Upper lobe of left lung (tissue), 6 donors: ENCODE data around the gene RNF19B. TPM values are rescaled to one million over a fixed set of nuclear protein-coding genes. Genes with fewer than 3 reads are reported as not detected.

ENCODE experiments used
- ATAC-seq, 2 donors: fragments of 200-7000 bp; cut with Tn5 transposase; one replicate each; pipeline ENCODE4 v1.9.1; 2022; ENCODE audit warnings: mild to moderate bottlenecking in 2 of 2, moderate library complexity in 2 of 2; ENCODE audit not compliant: low FRiP score in 2 of 2
- DNase-seq, 2 donors: peaks; one replicate each; pipeline ENCODE4 v3.0.0-alpha.2; 2019 to 2020
- H3K27ac ChIP-seq, 4 donors: fragments of 200-600 bp; sonication (generic); one replicate each; pipeline ENCODE4 v1.5.1; 2016 to 2019
- H3K27me3 ChIP-seq, 4 donors: fragments of 200-600 bp; sonication (generic); one replicate each; pipeline ENCODE4 v1.5.1; 2017 to 2019
- H3K36me3 ChIP-seq, 4 donors: fragments of 200-600 bp; sonication (generic); one replicate each; pipeline ENCODE4 v1.5.1; 2016 to 2019
- H3K4me1 ChIP-seq, 4 donors: fragments of 200-600 bp; sonication (generic); one replicate each; pipeline ENCODE4 v1.5.1; 2018 to 2019
- H3K4me3 ChIP-seq, 4 donors: fragments of 200-600 bp; sonication (generic); one replicate each; pipeline ENCODE4 v1.5.1; 2017 to 2019; ENCODE audit warnings: mild to moderate bottlenecking in 2 of 4, moderate library complexity in 1 of 4
- H3K9me3 ChIP-seq, 4 donors: fragments of 200-600 bp; sonication (generic); one replicate each; pipeline ENCODE4 v1.5.1; 2018 to 2019
- CTCF ChIP-seq, 6 experiments: fragments of 450-650 bp in 4 of 6; fragments of 200-600 bp in 2 of 6; sonication (generic) in 2 of 6; IDR thresholded peaks; one replicate each; pipeline ENCODE4 v1.5.1; 2016 to 2019; ENCODE audit warnings: antibody characterized with exemption in 6 of 6
- EP300 ChIP-seq, 4 donors: sonication (generic); formaldehyde crosslinking; IDR thresholded peaks; one replicate each; pipeline ENCODE4 v1.5.1; 2017; ENCODE audit warnings: antibody characterized with exemption in 4 of 4, control low read depth in 2 of 4
- POLR2A ChIP-seq, 4 donors: fragments of 450-650 bp; IDR thresholded peaks; one replicate each; pipeline ENCODE4 v1.5.1; 2016 to 2017; ENCODE audit warnings: antibody characterized with exemption in 4 of 4, mild to moderate bottlenecking in 2 of 4
- POLR2AphosphoS5 ChIP-seq, 2 donors: sonication (generic); formaldehyde crosslinking; IDR thresholded peaks; one replicate each; pipeline ENCODE4 v1.5.1; 2017; ENCODE audit warnings: antibody characterized with exemption in 2 of 2
- WGBS, 2 donors: methylation state at CpG; one replicate each; pipeline ENCODE4 v1.1.5; 2017 to 2018; 5-methylcytosine and 5-hydroxymethylcytosine counted together
- total RNA-seq, 6 donors: library from RNA; depleted of rRNA in 4 of 6; stranded (reverse); fragments of >200 nt in 4 of 6; gene quantifications; one replicate each; pipeline versions ENCODE4 v1.1.0 to v1.2.1, GENCODE V29; 2016 to 2021
- donor health status: DM: no; HTN: no; CAD: no; lungs with moderate emphysema.
- donor health status: DM: no; HTN: yes; CAD: no; lungs with severe emphysema.

RNF19B gene
- total RNA-seq, 6 donors from 2014 or later = 28.7 to 44.5 (median 37.4) TPM

- TF ChIP-seq CTCF (IDR thresholded peaks at IDR 0.05) = no peak
- TF ChIP-seq POLR2AphosphoS5 (IDR thresholded peaks at IDR 0.05) = no peak
- TF ChIP-seq EP300 (IDR thresholded peaks at IDR 0.05) = no peak
- no peak for TF ChIP-seq POLR2A (IDR thresholded peaks at IDR 0.05)
- no peaks in the 10 kb centered on the region for H3K36me3 ChIP-seq
- peaks cover 22 to 33% (median 29%) of the 10 kb centered on the region in 4 donors for H3K4me1 ChIP-seq
- H3K9me3 ChIP-seq = peaks cover 0 to 3% (median 0%) of the 10 kb centered on the region in 4 donors
- no peak for DNase-seq
- peak overlapping the region; percentile 89 to 99 (median 98) for H3K27ac ChIP-seq
- ATAC-seq = no peak
- H3K4me3 ChIP-seq = peak overlapping the region in 3 of 4 donors; percentile 88 to 99 (median 95)
- H3K27me3 ChIP-seq = no peaks in the 10 kb centered on the region
- 80% methylated on average over 5 of the region's 5 CpGs for WGBS, 2 donors
Observed at GRCh38 chr1:32965251-32965747, 690 bp upstream of the RNF19B start.

- peak; percentile 65 to 68 for ATAC-seq
- DNase-seq = peak; percentile 74 to 92
- WGBS, 2 donors = 0 to 3% methylated on average over 7 to 9 of the region's 78 CpGs
- Histone ChIP-seq H3K27ac (peak overlapping the region; percentile 89 to 99 (median 98)), H3K9me3 (peaks cover 0 to 3% (median 0%) of the 10 kb centered on the region in 4 donors), H3K36me3 (no peaks in the 10 kb centered on the region), H3K27me3 (no peaks in the 10 kb centered on the region), H3K4me3 (peak overlapping the region; percentile 88 to 99 (median 96)), H3K4me1 (peaks cover 22 to 41% (median 27%) of the 10 kb centered on the region in 4 donors)
- peak in 1 of 4 donors; percentile 40 for TF ChIP-seq POLR2A (IDR thresholded peaks at IDR 0.05)
- TF ChIP-seq CTCF (IDR thresholded peaks at IDR 0.05) = peak in 5 of 6 experiments; percentile 10 to 49 (median 22)
- TF ChIP-seq EP300 (IDR thresholded peaks at IDR 0.05) = no peak
- TF ChIP-seq POLR2AphosphoS5 (IDR thresholded peaks at IDR 0.05) = peak in 1 of 2 donors; percentile 29
Observed at GRCh38 chr1:32963746-32964460, 706 bp downstream of the RNF19B start.

GRCh38 chr1:32962248-32962896 lies 2.2 kb downstream of the RNF19B start:
- Histone ChIP-seq H3K4me1 (peaks cover 22 to 47% (median 27%) of the 10 kb centered on the region in 4 donors), H3K4me3 (peak overlapping the region; percentile 88 to 99 (median 96)), H3K27ac (peak overlapping the region; percentile 61 to 99 (median 93)), H3K36me3 (no peaks in the 10 kb centered on the region), H3K27me3 (no peaks in the 10 kb centered on the region), H3K9me3 (peaks cover 0 to 3% (median 0%) of the 10 kb centered on the region in 4 donors)
- DNase-seq (no peak), ATAC-seq (no peak)
- WGBS, 2 donors = 29 to 33% methylated on average over 6 of the region's 6 CpGs
- TF ChIP-seq CTCF (IDR thresholded peaks at IDR 0.05) = no peak
- TF ChIP-seq EP300 (IDR thresholded peaks at IDR 0.05) = no peak
- no peak for TF ChIP-seq POLR2AphosphoS5 (IDR thresholded peaks at IDR 0.05)
- TF ChIP-seq POLR2A (IDR thresholded peaks at IDR 0.05) = no peak

GRCh38 chr1:32960819-32961355 lies 3.7 kb downstream of the RNF19B start:
- Histone ChIP-seq H3K4me3 (peak overlapping the region in 1 of 4 donors; percentile 99), H3K27ac (peak overlapping the region in 2 of 4 donors; percentile 7 to 15), H3K27me3 (no peaks in the 10 kb centered on the region), H3K36me3 (no peaks in the 10 kb centered on the region), H3K9me3 (peaks cover 0 to 3% (median 0%) of the 10 kb centered on the region in 4 donors), H3K4me1 (peaks cover 22 to 48% (median 27%) of the 10 kb centered on the region in 4 donors)
- no peak for DNase-seq
- TF ChIP-seq POLR2A (IDR thresholded peaks at IDR 0.05) = no peak
- TF ChIP-seq EP300 (IDR thresholded peaks at IDR 0.05) = no peak
- TF ChIP-seq CTCF (IDR thresholded peaks at IDR 0.05) = no peak
- TF ChIP-seq POLR2AphosphoS5 (IDR thresholded peaks at IDR 0.05) = no peak
- WGBS, 2 donors = 61 to 69% methylated on average over 8 of the region's 8 CpGs
- ATAC-seq = no peak
